Calu3 (cell line): Measurements from ENCODE around the gene SNORC. TPM values are rescaled to one million over a fixed set of nuclear protein-coding genes. Genes with fewer than 3 reads are reported as not detected.

ENCODE experiments used
- BruUV-seq: library from RNA; stranded (reverse); fragments of 400-500 nt; replicated peaks from 2 replicates; lab custom pipeline; 2021; lab: Mats Ljungman, UMichigan
- CTCF ChIA-PET: fragments of 300-600 bp; sonication (Branson Sonifier 250); formaldehyde crosslinking; loops from one replicate; lab custom pipeline; 2022; ENCODE audit warnings: antibody characterized with exemption; lab: Charles Lee
- DNase-seq: peaks from one replicate; pipeline ENCODE4 v3.0.0; 2022
- H3K27ac Mint-ChIP-seq: one replicate; pipeline ENCODE4 v1.8.0; 2022; ENCODE audit warnings: mixed read lengths; ENCODE audit not compliant: unreplicated experiment
- H3K27me3 Mint-ChIP-seq: one replicate; pipeline ENCODE4 v1.8.0; 2022; ENCODE audit warnings: mixed read lengths; ENCODE audit not compliant: unreplicated experiment
- H3K36me3 Mint-ChIP-seq: one replicate; pipeline ENCODE4 v1.8.0; 2022; ENCODE audit warnings: mild to moderate bottlenecking, moderate library complexity, mixed read lengths; ENCODE audit not compliant: insufficient read depth, unreplicated experiment
- H3K4me1 Mint-ChIP-seq: one replicate; pipeline ENCODE4 v1.8.0; 2022; ENCODE audit warnings: mild to moderate bottlenecking, low read depth, mixed read lengths; ENCODE audit not compliant: unreplicated experiment
- H3K4me3 Mint-ChIP-seq: one replicate; pipeline ENCODE4 v1.8.0; 2022; ENCODE audit warnings: mild to moderate bottlenecking, low read depth, moderate library complexity, mixed read lengths; ENCODE audit not compliant: unreplicated experiment
- H3K9me3 Mint-ChIP-seq: one replicate; pipeline ENCODE4 v1.8.0; 2022; ENCODE audit warnings: low read depth, mixed read lengths; ENCODE audit not compliant: unreplicated experiment
- CTCF ChIP-seq: fragments of 200-600 bp; IDR thresholded peaks from one replicate; pipeline ENCODE4 v1.8.0; 2022; ENCODE audit warnings: antibody characterized with exemption; ENCODE audit not compliant: unreplicated experiment
- intact Hi-C: fragments of 100-400 bp; cut with micrococcal nuclease; formaldehyde crosslinking; loops from one replicate; pipeline ENCODE4 v1.10.0; 2022; ENCODE audit not compliant: unreplicated experiment
- total RNA-seq: library from RNA; stranded (reverse); gene quantifications from 2 replicates; pipeline ENCODE4 v1.2.3, GENCODE V29; 2022

SNORC gene
- total RNA-seq, 1 experiment from 2014 or later = 4.3 TPM

GRCh38 chr2:232927793-232928550 is 57.9 kb downstream of the SNORC start:
- Mint-ChIP-seq H3K27ac (no peak overlapping the region), H3K27me3 (peaks cover 58% of the 10 kb centered on the region), H3K36me3 (no peaks in the 10 kb centered on the region), H3K4me1 (no peaks in the 10 kb centered on the region), H3K4me3 (peak overlapping the region; percentile 55), H3K9me3 (no peaks in the 10 kb centered on the region)
- CTCF ChIA-PET = interaction anchor here (0.7 kb wide), 1 partner anchor 85 kb away, joined by 3 read pairs; the partner anchor contains the start of gene NGEF
- BruUV-seq = no TSS peak
- intact Hi-C loops = no loop called here
- DNase-seq = peak; percentile 30
- no peak for TF ChIP-seq CTCF

Other genes starting within 250 kb of the SNORC start
- gene EFHD1, start 236.7 kb upstream of the SNORC start, total RNA-seq = 0.27 and 0.47 TPM in 2 replicates
- gene GIGYF2, start 172.9 kb upstream of the SNORC start, total RNA-seq = 70.0 and 72.2 TPM in 2 replicates
- not detected in 2 replicates for gene KCNJ13, start 93.7 kb upstream of the SNORC start, total RNA-seq
- gene NGEF, start 143.0 kb downstream of the SNORC start, total RNA-seq = 1.3 and 1.7 TPM in 2 replicates
- gene NEU2, start 162.4 kb downstream of the SNORC start, total RNA-seq = not detected in 2 replicates
- gene INPP5D, start 190.1 kb downstream of the SNORC start, total RNA-seq = not detected in 2 replicates